CD4-positive, alpha-beta T cell (primary cell): Measurements from ENCODE around the gene KIAA1755. TPM values are rescaled to one million over a fixed set of nuclear protein-coding genes. Genes with fewer than 3 reads are reported as not detected.

Experiments used
- ATAC-seq: fragments of 200-7000 bp; cut with Tn5 transposase; one replicate; pipeline ENCODE4 v1.10.0; 2022; ENCODE audit warnings: mild to moderate bottlenecking; ENCODE audit not compliant: poor library complexity
- CTCF ChIA-PET: fragments of 350-600 bp; sonication (Branson Sonifier 250); formaldehyde crosslinking; loops from one replicate; lab custom pipeline; 2021; ENCODE audit warnings: antibody characterized with exemption, inconsistent platforms; lab: Charles Lee
- POLR2A ChIA-PET: fragments of 350-600 bp; sonication (Branson Sonifier 250); formaldehyde crosslinking; loops from one replicate; lab custom pipeline; 2021; ENCODE audit warnings: antibody characterized with exemption, inconsistent platforms; lab: Charles Lee
- DNase-seq, 14 experiments: peaks; one replicate each; pipeline ENCODE4 v3.0.0-alpha.2; 2013 to 2020; ENCODE audit warnings: mixed read lengths in 2 of 14
- H3K27ac ChIP-seq, 2 donors: one replicate each; pipeline versions ENCODE4 v1.5.1 to v1.7.0; 2013; ENCODE audit warnings: low read length in 2 of 2, low read depth in 1 of 2, mild to moderate bottlenecking in 1 of 2
- H3K27me3 ChIP-seq, 2 experiments: 1 replicate in 1 of 2; 2 replicates in 1 of 2; pipeline versions ENCODE4 v1.6.1 to v1.7.0; 2013; ENCODE audit warnings: low read length in 2 of 2, control low read depth in 1 of 2, mild to moderate bottlenecking in 1 of 2, moderate library complexity in 1 of 2; ENCODE audit not compliant: insufficient read depth in 2 of 2, control insufficient read depth in 1 of 2
- H3K36me3 ChIP-seq: one replicate; pipeline ENCODE4 v1.6.1; 2013; ENCODE audit warnings: low read length, control low read depth; ENCODE audit not compliant: insufficient read depth
- H3K4me1 ChIP-seq: one replicate; pipeline ENCODE4 v1.6.1; 2013; ENCODE audit warnings: low read length, control low read depth; ENCODE audit not compliant: insufficient read depth
- H3K4me3 ChIP-seq: one replicate; pipeline ENCODE4 v1.5.1; 2013; ENCODE audit warnings: mild to moderate bottlenecking, low read length, moderate library complexity
- H3K9me3 ChIP-seq, 2 experiments: 1 replicate in 1 of 2; 2 replicates in 1 of 2; pipeline versions ENCODE4 v1.6.1 to v1.7.0; 2013; ENCODE audit warnings: low read length in 2 of 2, mild to moderate bottlenecking in 2 of 2, control low read depth in 1 of 2, moderate library complexity in 1 of 2; ENCODE audit not compliant: control insufficient read depth in 1 of 2, insufficient read depth in 1 of 2
- H3K27ac Mint-ChIP-seq: one replicate; pipeline ENCODE4 v1.8.0; 2020; ENCODE audit warnings: mixed read lengths
- H3K27me3 Mint-ChIP-seq: one replicate; pipeline ENCODE4 v1.8.0; 2021; ENCODE audit warnings: mixed read lengths
- H3K36me3 Mint-ChIP-seq: one replicate; pipeline ENCODE4 v1.8.0; 2021; ENCODE audit warnings: low read depth, mixed read lengths
- H3K4me1 Mint-ChIP-seq: one replicate; pipeline ENCODE4 v1.8.0; 2021; ENCODE audit warnings: low read depth, mixed read lengths
- H3K4me3 Mint-ChIP-seq: one replicate; pipeline ENCODE4 v1.8.0; 2020; ENCODE audit warnings: mild to moderate bottlenecking, mixed read lengths
- H3K9me3 Mint-ChIP-seq: one replicate; pipeline ENCODE4 v1.8.0; 2020; ENCODE audit warnings: mixed read lengths
- CTCF ChIP-seq: fragments of 200-600 bp; IDR thresholded peaks from one replicate; pipeline ENCODE4 v1.8.0; 2022; ENCODE audit warnings: antibody characterized with exemption, mild to moderate bottlenecking
- intact Hi-C, 2 experiments: fragments of 100-400 bp; cut with DNase I in 1 of 2; cut with micrococcal nuclease in 1 of 2; formaldehyde crosslinking; loops; one replicate each; pipeline versions ENCODE4 v1.15.1 to v1.9.0; 2023 to 2025; cut with DNase I, micrococcal nuclease
- total RNA-seq, 174 experiments: library from RNA in 2 of 174; stranded (reverse) in 2 of 174; gene quantifications; one replicate each; pipeline ENCODE4 v1.2.3 and lab custom pipeline; 2021 to 2026

Gene KIAA1755
- total RNA-seq, 2 experiments from 2014 or later, result not detected

- Histone ChIP-seq H3K4me1 (no peaks in the 10 kb centered on the region), H3K27ac (no peak overlapping the region), H3K27me3 (peaks cover 0 to 15% of the 10 kb centered on the region in 2 experiments), H3K4me3 (no peak overlapping the region), H3K9me3 (peaks cover 18 to 50% of the 10 kb centered on the region in 2 experiments), H3K36me3 (no peaks in the 10 kb centered on the region)
- H3K27me3 Mint-ChIP-seq, result peaks cover 36% of the 10 kb centered on the region
- H3K4me1 Mint-ChIP-seq, result no peaks in the 10 kb centered on the region
- H3K36me3 Mint-ChIP-seq, result no peaks in the 10 kb centered on the region
- H3K9me3 Mint-ChIP-seq, result peaks cover 7% of the 10 kb centered on the region
- no peak for ATAC-seq
- ChIA-PET POLR2A (no interaction called here), CTCF (no interaction called here)
- H3K4me3 Mint-ChIP-seq, result no peak overlapping the region
- TF ChIP-seq CTCF, result no peak
- intact Hi-C loops, result no loop called here
- DNase-seq, result peak in 1 of 14 experiments; percentile 9
- H3K27ac Mint-ChIP-seq, result no peak overlapping the region
Measured at GRCh38 chr20:38242848-38243708, 17.5 kb downstream of the KIAA1755 start.

GRCh38 chr20:38241201-38241600, 19.3 kb downstream of the KIAA1755 start:
- Histone ChIP-seq H3K36me3 (no peaks in the 10 kb centered on the region), H3K27me3 (peaks cover 0 to 15% of the 10 kb centered on the region in 2 experiments), H3K4me1 (no peaks in the 10 kb centered on the region), H3K27ac (no peak overlapping the region), H3K4me3 (no peak overlapping the region), H3K9me3 (peaks cover 18 to 43% of the 10 kb centered on the region in 2 experiments)
- Mint-ChIP-seq H3K4me3 (no peak overlapping the region), H3K27me3 (peaks cover 26% of the 10 kb centered on the region), H3K9me3 (peaks cover 7% of the 10 kb centered on the region), H3K36me3 (no peaks in the 10 kb centered on the region), H3K4me1 (no peaks in the 10 kb centered on the region), H3K27ac (no peak overlapping the region)
- POLR2A ChIA-PET, result no interaction called here
- intact Hi-C loops, result no loop called here
- DNase-seq (no peak), ATAC-seq (no peak)
- TF ChIP-seq CTCF, result no peak
- CTCF ChIA-PET, result no interaction called here

- no peak overlapping the region for H3K27ac Mint-ChIP-seq
- ATAC-seq (no peak), DNase-seq (no peak)
- H3K36me3 ChIP-seq, result no peaks in the 10 kb centered on the region
- H3K36me3 Mint-ChIP-seq, result no peaks in the 10 kb centered on the region
- H3K9me3 ChIP-seq, result peaks cover 18 to 29% of the 10 kb centered on the region in 2 experiments
- no peaks in the 10 kb centered on the region for H3K4me1 ChIP-seq
- POLR2A ChIA-PET, result no interaction called here
- peaks cover 0 to 15% of the 10 kb centered on the region in 2 experiments for H3K27me3 ChIP-seq
- intact Hi-C loops, result no loop called here
- H3K27me3 Mint-ChIP-seq, result peaks cover 26% of the 10 kb centered on the region
- CTCF ChIA-PET, result no interaction called here
- H3K4me3 ChIP-seq, result no peak overlapping the region
- H3K27ac ChIP-seq, result no peak overlapping the region
- no peaks in the 10 kb centered on the region for H3K4me1 Mint-ChIP-seq
- TF ChIP-seq CTCF, result no peak
- H3K9me3 Mint-ChIP-seq, result peaks cover 5% of the 10 kb centered on the region
- no peak overlapping the region for H3K4me3 Mint-ChIP-seq
Measured at GRCh38 chr20:38239441-38239840, 21.1 kb downstream of the KIAA1755 start.
